PFSK-1 (cell line): ENCODE data around the gene RASGRP2.

Source experiments
- FOXP2 ChIP-seq: optimal IDR thresholded peaks from 2 replicates; pipeline ENCODE3; 2011; ENCODE audit warnings: borderline replicate concordance, control low read depth, inconsistent platforms; ENCODE audit not compliant: insufficient read depth; ENCODE audit errors: extremely low read length, extremely low read depth
- POLR2AphosphoS5 ChIP-seq: IDR thresholded peaks from 2 replicates; pipeline ENCODE4 v1.6.1; 2012; ENCODE audit warnings: low read depth, mild to moderate bottlenecking, control low read depth, low read length, moderate library complexity
- SIN3A ChIP-seq: IDR thresholded peaks from 2 replicates; pipeline ENCODE4 v1.6.1; 2012; ENCODE audit warnings: mild to moderate bottlenecking, low read length, moderate library complexity, borderline replicate concordance; ENCODE audit not compliant: insufficient read depth
- TAF1 ChIP-seq: IDR thresholded peaks from 2 replicates; pipeline ENCODE4 v1.6.1; 2012; ENCODE audit warnings: low read length, control low read depth, borderline replicate concordance; ENCODE audit not compliant: insufficient read depth
- TF ChIP-seq, protein P1 (sequence below), 2 experiments: IDR thresholded peaks; 2 replicates each; pipeline versions ENCODE4 v1.6.1 to v1.8.0; 2011 to 2012; ENCODE audit warnings: low read depth in 2 of 2, low read length in 2 of 2, control low read depth in 1 of 2, inconsistent platforms in 1 of 2, mild to moderate bottlenecking in 1 of 2, moderate library complexity in 1 of 2; ENCODE audit not compliant: insufficient read depth in 1 of 2

Gene RASGRP2

DNA sequence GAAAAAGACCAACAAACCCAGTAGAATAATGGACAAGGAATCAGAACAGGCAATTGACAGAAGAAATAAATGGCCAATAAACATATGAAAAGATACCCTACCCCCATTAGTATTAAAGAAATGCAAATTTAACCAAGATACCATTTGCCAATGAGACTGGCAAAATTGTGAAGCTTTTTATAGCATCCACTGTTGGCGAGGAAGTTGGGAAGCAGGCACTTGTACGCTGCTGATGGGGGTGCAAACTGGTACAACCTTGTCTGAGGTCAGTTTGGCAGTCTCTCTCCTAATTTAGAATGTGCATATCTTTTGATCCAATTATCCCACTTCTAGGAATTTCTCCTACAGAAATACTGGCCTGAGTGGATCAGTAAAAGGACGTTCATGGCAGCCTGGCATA, 12.3 kb downstream of the RASGRP2 start:
- TF ChIP-seq POLR2AphosphoS5 = no peak
- TF ChIP-seq, protein P1, sequence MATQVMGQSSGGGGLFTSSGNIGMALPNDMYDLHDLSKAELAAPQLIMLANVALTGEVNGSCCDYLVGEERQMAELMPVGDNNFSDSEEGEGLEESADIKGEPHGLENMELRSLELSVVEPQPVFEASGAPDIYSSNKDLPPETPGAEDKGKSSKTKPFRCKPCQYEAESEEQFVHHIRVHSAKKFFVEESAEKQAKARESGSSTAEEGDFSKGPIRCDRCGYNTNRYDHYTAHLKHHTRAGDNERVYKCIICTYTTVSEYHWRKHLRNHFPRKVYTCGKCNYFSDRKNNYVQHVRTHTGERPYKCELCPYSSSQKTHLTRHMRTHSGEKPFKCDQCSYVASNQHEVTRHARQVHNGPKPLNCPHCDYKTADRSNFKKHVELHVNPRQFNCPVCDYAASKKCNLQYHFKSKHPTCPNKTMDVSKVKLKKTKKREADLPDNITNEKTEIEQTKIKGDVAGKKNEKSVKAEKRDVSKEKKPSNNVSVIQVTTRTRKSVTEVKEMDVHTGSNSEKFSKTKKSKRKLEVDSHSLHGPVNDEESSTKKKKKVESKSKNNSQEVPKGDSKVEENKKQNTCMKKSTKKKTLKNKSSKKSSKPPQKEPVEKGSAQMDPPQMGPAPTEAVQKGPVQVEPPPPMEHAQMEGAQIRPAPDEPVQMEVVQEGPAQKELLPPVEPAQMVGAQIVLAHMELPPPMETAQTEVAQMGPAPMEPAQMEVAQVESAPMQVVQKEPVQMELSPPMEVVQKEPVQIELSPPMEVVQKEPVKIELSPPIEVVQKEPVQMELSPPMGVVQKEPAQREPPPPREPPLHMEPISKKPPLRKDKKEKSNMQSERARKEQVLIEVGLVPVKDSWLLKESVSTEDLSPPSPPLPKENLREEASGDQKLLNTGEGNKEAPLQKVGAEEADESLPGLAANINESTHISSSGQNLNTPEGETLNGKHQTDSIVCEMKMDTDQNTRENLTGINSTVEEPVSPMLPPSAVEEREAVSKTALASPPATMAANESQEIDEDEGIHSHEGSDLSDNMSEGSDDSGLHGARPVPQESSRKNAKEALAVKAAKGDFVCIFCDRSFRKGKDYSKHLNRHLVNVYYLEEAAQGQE (IDR thresholded peaks at IDR 0.05; ENCODE audit: insufficient read depth in 1 of 2, low read depth in 2 of 2, low read length in 2 of 2) = no peak
- TF ChIP-seq TAF1 = no peak
- TF ChIP-seq FOXP2 = no peak
- TF ChIP-seq SIN3A = no peak

DNA sequence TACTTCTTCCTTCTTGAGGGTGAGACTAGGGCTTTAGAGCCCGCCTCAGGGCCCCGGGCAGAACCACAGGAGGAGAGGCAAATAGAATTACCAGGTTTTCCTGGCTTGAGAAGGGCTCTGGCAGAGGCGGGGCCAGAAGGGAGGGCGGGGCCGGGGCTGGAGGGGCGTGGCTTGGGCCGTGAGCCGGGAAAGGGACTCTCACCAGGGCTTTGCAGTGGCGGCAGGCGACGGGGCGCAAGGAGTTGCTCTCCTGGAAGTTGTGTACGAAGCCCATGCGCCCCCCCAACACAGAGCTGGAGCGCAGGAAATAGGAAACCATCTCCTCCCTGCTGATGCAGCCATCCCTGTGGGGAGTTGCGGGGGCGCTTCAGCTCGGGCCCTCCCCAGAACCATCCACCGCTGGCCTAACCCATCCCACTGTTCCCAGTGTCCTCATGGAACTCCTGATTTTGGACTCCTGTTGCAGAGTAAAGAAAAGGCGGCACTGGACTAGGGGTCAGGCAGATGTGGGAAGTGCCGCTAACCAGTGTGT, 14.0 kb downstream of the RASGRP2 start:
- TF ChIP-seq, protein P1 (IDR thresholded peaks at IDR 0.05; ENCODE audit: insufficient read depth in 1 of 2, low read depth in 2 of 2, low read length in 2 of 2) = no peak
- no peak for TF ChIP-seq TAF1
- TF ChIP-seq FOXP2 = no peak
- TF ChIP-seq SIN3A = no peak
- no peak for TF ChIP-seq POLR2AphosphoS5

DNA sequence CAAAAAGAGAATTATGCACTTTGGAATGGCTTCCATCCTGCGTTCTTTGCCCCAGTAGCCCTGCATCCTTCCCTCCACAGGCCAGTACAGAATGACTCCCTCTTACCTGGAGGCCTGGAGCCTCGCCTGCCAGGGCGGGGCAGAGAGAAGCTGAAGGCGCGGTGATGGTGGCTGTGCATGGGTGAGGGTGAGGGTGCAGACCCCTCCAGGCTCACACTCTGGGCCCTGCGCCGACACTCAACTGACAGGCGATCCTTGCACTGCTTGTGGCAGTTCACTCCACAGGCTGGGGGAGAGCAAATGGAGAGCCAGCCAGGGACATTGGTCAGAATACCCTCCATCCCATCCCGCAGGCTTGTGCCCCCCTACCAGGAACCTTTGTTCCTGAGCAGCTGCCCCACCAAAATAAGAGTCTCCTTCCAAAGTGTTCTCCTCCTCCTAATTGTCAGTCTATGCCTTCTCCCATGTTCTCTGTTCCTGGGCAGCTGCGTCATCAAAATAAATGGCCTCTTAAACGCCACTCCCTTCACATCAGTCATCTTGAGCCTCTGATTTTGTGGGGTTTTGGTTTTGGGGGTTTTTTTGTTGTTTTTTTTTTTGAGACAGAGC, 15.1 kb downstream of the RASGRP2 start:
- TF ChIP-seq SIN3A (no peak), TAF1 (no peak), FOXP2 (no peak), POLR2AphosphoS5 (no peak)
- TF ChIP-seq, protein P1 (IDR thresholded peaks at IDR 0.05; ENCODE audit: insufficient read depth in 1 of 2, low read depth in 2 of 2, low read length in 2 of 2) = no peak

DNA sequence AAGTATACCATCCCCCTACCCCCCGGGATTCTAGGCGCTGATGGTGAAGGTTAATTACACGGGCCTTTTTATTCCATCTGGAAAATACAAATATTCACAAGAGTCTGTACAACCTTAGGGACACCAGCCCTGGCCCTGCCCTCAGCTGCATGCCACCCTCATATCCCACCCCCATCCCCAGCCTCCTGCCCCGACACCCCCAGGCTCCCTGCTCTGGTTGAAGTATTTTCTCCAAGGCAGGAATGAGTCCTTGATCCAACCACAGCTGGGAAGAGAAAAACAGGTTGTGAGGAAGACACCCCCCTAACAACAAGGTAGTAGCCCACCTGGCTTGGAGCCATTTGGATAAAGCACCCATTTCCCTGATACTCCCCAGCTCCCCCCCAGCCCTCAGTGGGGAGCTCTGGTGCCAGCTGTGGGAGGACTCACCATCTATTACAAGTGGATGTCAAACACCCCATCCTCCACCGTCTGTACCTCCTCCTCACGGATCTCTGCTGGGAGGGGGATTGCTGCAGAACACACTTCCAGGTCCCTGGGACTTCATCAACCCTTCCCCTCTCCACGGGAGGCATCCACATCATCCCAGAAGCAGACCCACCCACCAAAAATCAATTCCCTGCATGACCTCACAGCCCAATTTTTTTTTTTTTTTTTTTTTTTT, 16.9 kb downstream of the RASGRP2 start:
- TF ChIP-seq, protein P1 (IDR thresholded peaks at IDR 0.05; ENCODE audit: insufficient read depth in 1 of 2, low read depth in 2 of 2, low read length in 2 of 2) = no peak
- no peak for TF ChIP-seq POLR2AphosphoS5
- no peak for TF ChIP-seq SIN3A
- no peak for TF ChIP-seq TAF1
- no peak for TF ChIP-seq FOXP2

DNA sequence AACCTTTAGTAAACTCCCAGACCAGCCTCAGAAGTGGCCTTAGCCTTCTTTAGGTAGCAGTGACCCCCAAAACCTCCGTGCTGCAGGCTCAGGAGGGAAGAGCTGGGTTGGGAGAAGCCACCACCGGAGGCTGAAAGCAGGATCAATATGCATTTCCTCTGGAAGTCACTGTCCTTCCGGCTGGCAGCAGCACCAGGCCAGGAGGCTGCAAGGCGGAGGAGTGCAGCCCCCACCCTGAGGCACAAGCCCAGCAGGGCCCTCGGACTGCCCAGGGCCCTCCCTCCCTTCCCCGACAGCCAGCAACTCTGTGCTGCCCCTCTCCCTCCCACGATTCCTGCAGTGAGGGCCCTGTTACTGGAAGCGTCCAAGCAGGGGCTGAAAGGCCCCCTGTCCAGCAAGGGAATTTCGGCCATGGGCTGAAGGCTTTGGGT, 17.7 kb downstream of the RASGRP2 start:
- TF ChIP-seq TAF1 (no peak), SIN3A (no peak), POLR2AphosphoS5 (no peak)
- TF ChIP-seq, protein P1 (IDR thresholded peaks at IDR 0.05; ENCODE audit: insufficient read depth in 1 of 2, low read depth in 2 of 2, low read length in 2 of 2) = 0 out of 4 replicates have a peak, but pooled peaks of 1 of the 2 experiments have one; percentile 7
